H1 (cell line): ENCODE data around the gene LMNTD1. TPM values are rescaled to one million over a fixed set of nuclear protein-coding genes. Genes with fewer than 3 reads are reported as not detected.

Experiments
- CTCF ChIA-PET: fragments of 300-600 bp; sonication (Branson Sonifier 250); formaldehyde crosslinking; loops from one replicate; lab custom pipeline; 2021; ENCODE audit not compliant: partially characterized antibody; lab: Charles Lee
- POLR2A ChIA-PET: fragments of 300-600 bp; sonication (Branson Sonifier 250); formaldehyde crosslinking; loops from one replicate; lab custom pipeline; 2021; ENCODE audit warnings: inconsistent platforms; ENCODE audit not compliant: partially characterized antibody; lab: Charles Lee
- DNase-seq, 2 experiments: peaks; one replicate each; pipeline versions ENCODE4 v3.0.0 to v3.0.0-alpha.2; 2010 to 2022; ENCODE audit warnings: low spot score in 2 of 2, low read depth in 1 of 2, mixed read lengths in 1 of 2
- FAIRE-seq: peaks from 2 replicates; lab custom pipeline; 2011; peaks lifted over from hg19 to GRCh38; lab: Jason Lieb, UNC
- H2AFZ ChIP-seq: 2 replicates; pipeline ENCODE4 v1.8.1; 2012; ENCODE audit warnings: low read length, inconsistent platforms
- H2AK5ac ChIP-seq: 2 replicates; pipeline ENCODE4 v1.6.1; 2013; ENCODE audit warnings: low read depth, low read length
- H2BK120ac ChIP-seq: replicated peaks from 2 replicates; pipeline ENCODE3; 2013; ENCODE audit warnings: low read depth, low read length, inconsistent platforms
- H2BK12ac ChIP-seq: 2 replicates; pipeline ENCODE4 v1.6.1; 2013; ENCODE audit warnings: low read depth, low read length
- H2BK15ac ChIP-seq: 2 replicates; pipeline ENCODE4 v1.6.1; 2013; ENCODE audit warnings: low read length
- H2BK20ac ChIP-seq: 2 replicates; pipeline ENCODE4 v1.6.1; 2013; ENCODE audit warnings: low read length
- H2BK5ac ChIP-seq: 2 replicates; pipeline ENCODE4 v1.6.1; 2013; ENCODE audit warnings: low read depth, low read length
- H3K14ac ChIP-seq: 2 replicates; pipeline ENCODE4 v1.6.1; 2013; ENCODE audit warnings: inconsistent platforms; ENCODE audit not compliant: insufficient read length
- H3K18ac ChIP-seq: 2 replicates; pipeline ENCODE4 v1.6.1; 2013; ENCODE audit warnings: low read length; ENCODE audit errors: extremely low read depth
- H3K23ac ChIP-seq: 2 replicates; pipeline ENCODE4 v1.6.1; 2013; ENCODE audit warnings: inconsistent platforms; ENCODE audit not compliant: insufficient read length
- H3K23me2 ChIP-seq: 2 replicates; pipeline ENCODE4 v1.6.1; 2013; ENCODE audit warnings: low read depth, low read length
- H3K27ac ChIP-seq: 2 replicates; pipeline ENCODE4 v1.6.1; 2011; ENCODE audit warnings: low read depth, low read length, inconsistent platforms
- H3K27me3 ChIP-seq, 4 experiments: replicated peaks in 1 of 4; 1 replicate in 1 of 4; 2 replicates in 3 of 4; pipeline versions ENCODE4 v1.6.1 to v1.8.1; 2011 to 2013; ENCODE audit warnings: low read length in 3 of 4, mild to moderate bottlenecking in 3 of 4, inconsistent platforms in 2 of 4, mixed read lengths in 2 of 4, moderate library complexity in 1 of 4; ENCODE audit not compliant: control insufficient read depth in 3 of 4, insufficient read depth in 3 of 4; ENCODE audit errors: extremely low read depth in 1 of 4
- H3K36me3 ChIP-seq, 4 experiments: 2 replicates each; pipeline versions ENCODE4 v1.6.1 to v1.8.1; 2011 to 2013; ENCODE audit warnings: mild to moderate bottlenecking in 4 of 4, low read length in 3 of 4, moderate library complexity in 2 of 4, control low read depth in 1 of 4, inconsistent platforms in 1 of 4; ENCODE audit not compliant: insufficient read depth in 4 of 4, control insufficient read depth in 2 of 4
- H3K4ac ChIP-seq: replicated peaks from 2 replicates; pipeline ENCODE3; 2013; ENCODE audit warnings: low read length, low read depth, mixed read lengths, inconsistent platforms; ENCODE audit not compliant: insufficient read length
- H3K4me1 ChIP-seq, 4 experiments: replicated peaks in 1 of 4; 1 replicate in 1 of 4; 2 replicates in 3 of 4; pipeline versions ENCODE4 v1.6.1 to v1.8.1; 2011 to 2013; ENCODE audit warnings: low read length in 3 of 4, inconsistent platforms in 2 of 4, mixed read lengths in 1 of 4; ENCODE audit not compliant: insufficient read depth in 4 of 4, control insufficient read depth in 3 of 4
- H3K4me2 ChIP-seq, 2 experiments: 2 replicates each; pipeline versions ENCODE4 v1.6.1 to v1.8.1; 2011 to 2013; ENCODE audit warnings: low read depth in 2 of 2, low read length in 2 of 2, control low read depth in 1 of 2, inconsistent platforms in 1 of 2, mild to moderate bottlenecking in 1 of 2; ENCODE audit not compliant: insufficient read depth in 1 of 2
- H3K4me3 ChIP-seq, 4 experiments: fragments of 200-600, 300-600 bp in 1 of 4; sonication (generic), shearing (Covaris generic), sonication (Bioruptor Twin) in 1 of 4; 2 replicates each; pipeline versions ENCODE4 v1.5.1 to v1.8.1; 2011 to 2016; ENCODE audit warnings: low read length in 4 of 4, low read depth in 3 of 4, control low read depth in 2 of 4, inconsistent platforms in 2 of 4, mild to moderate bottlenecking in 2 of 4, mixed read lengths in 1 of 4, moderate library complexity in 1 of 4; ENCODE audit not compliant: insufficient read depth in 2 of 4; ENCODE audit errors: extremely low read depth in 1 of 4
- H3K56ac ChIP-seq: replicated peaks from 2 replicates; pipeline ENCODE3; 2013; ENCODE audit warnings: low read depth, mild to moderate bottlenecking, mixed read lengths, low read length, inconsistent platforms; ENCODE audit not compliant: insufficient read length
- H3K79me1 ChIP-seq: 2 replicates; pipeline ENCODE4 v1.6.1; 2013; ENCODE audit warnings: low read depth, low read length, control low read depth
- H3K79me2 ChIP-seq, 2 experiments: 2 replicates each; pipeline versions ENCODE4 v1.6.1 to v1.8.1; 2012 to 2013; ENCODE audit warnings: low read length in 2 of 2, mild to moderate bottlenecking in 2 of 2, inconsistent platforms in 1 of 2; ENCODE audit not compliant: insufficient read depth in 2 of 2, control insufficient read depth in 1 of 2
- H3K9ac ChIP-seq, 4 experiments: replicated peaks in 1 of 4; 1 replicate in 1 of 4; 2 replicates in 3 of 4; pipeline versions ENCODE4 v1.6.1 to v1.8.1; 2011 to 2013; ENCODE audit warnings: low read depth in 3 of 4, low read length in 3 of 4, control low read depth in 2 of 4, mild to moderate bottlenecking in 2 of 4, moderate library complexity in 2 of 4, inconsistent platforms in 1 of 4; ENCODE audit errors: extremely low read depth in 1 of 4
- H3K9me3 ChIP-seq, 2 experiments: 2 replicates each; pipeline versions ENCODE4 v1.6.1 to v1.8.1; 2012 to 2013; ENCODE audit warnings: mild to moderate bottlenecking in 2 of 2, moderate library complexity in 2 of 2, control low read depth in 1 of 2, inconsistent platforms in 1 of 2, low read depth in 1 of 2, low read length in 1 of 2, mixed read lengths in 1 of 2; ENCODE audit not compliant: insufficient read depth in 2 of 2
- H4K20me1 ChIP-seq, 2 experiments: replicated peaks in 1 of 2; 2 replicates each; pipeline versions ENCODE3 to v1.8.1; 2011 to 2013; ENCODE audit warnings: inconsistent platforms in 2 of 2, low read length in 2 of 2, mild to moderate bottlenecking in 1 of 2; ENCODE audit not compliant: insufficient read depth in 2 of 2, control insufficient read depth in 1 of 2
- H4K5ac ChIP-seq: 2 replicates; pipeline ENCODE4 v1.6.1; 2013; ENCODE audit warnings: low read length, low read depth, mixed read lengths, inconsistent platforms; ENCODE audit not compliant: insufficient read length
- H4K8ac ChIP-seq: 2 replicates; pipeline ENCODE4 v1.8.0; 2013; ENCODE audit warnings: mild to moderate bottlenecking, moderate library complexity, low read length, inconsistent platforms; ENCODE audit not compliant: insufficient read depth; ENCODE audit errors: extremely low read depth
- H4K91ac ChIP-seq: replicated peaks from 2 replicates; pipeline ENCODE3; 2013; ENCODE audit warnings: low read length, mixed read lengths, inconsistent platforms; ENCODE audit not compliant: insufficient read length
- ASH2L ChIP-seq: fragments of 200-600, 300-600 bp; sonication (generic); IDR thresholded peaks from one replicate; pipeline ENCODE4 v1.7.1; 2017; ENCODE audit warnings: low read length
- KDM1A ChIP-seq: fragments of 200-600, 300-600 bp; sonication (generic); IDR thresholded peaks from 2 replicates; pipeline ENCODE4 v1.7.1; 2016; ENCODE audit warnings: mild to moderate bottlenecking, low read length, borderline replicate concordance
- WGBS, 2 experiments: shearing (Covaris generic) in 1 of 2; methylation state at CpG; one replicate each; pipeline versions ENCODE4 v1.1.6 to v1.1.7; 2013 to 2015; ENCODE audit warnings: low lambda C conversion rate in 2 of 2, mixed read lengths in 2 of 2, inconsistent platforms in 1 of 2, low coverage in 1 of 2, missing lambda C conversion rate in 1 of 2; ENCODE audit not compliant: insufficient replicate concordance in 2 of 2, insufficient coverage in 1 of 2, insufficient read length in 1 of 2; ENCODE audit errors: extremely low coverage in 1 of 2, missing lambda C conversion rate in 1 of 2; 5-methylcytosine and 5-hydroxymethylcytosine counted together
- polyA plus RNA-seq, 7 experiments: library from polyadenylated mRNA; depleted of rRNA in 3 of 7; stranded (reverse) in 5 of 7; unstranded in 2 of 7; fragments of >200 nt in 5 of 7; fragments of 200-250 nt in 2 of 7; gene quantifications; 1 replicate in 5 of 7; 2 replicates in 1 of 7; 4 replicates in 1 of 7; pipeline versions ENCODE4 v1.2.1 to v1.2.3, GENCODE V29; 2011 to 2013; ENCODE audit warnings: missing spikeins in 2 of 7, mixed read lengths in 2 of 7
- total RNA-seq: library from RNA; stranded (reverse); fragmentation: NEBNext Ultra II Directional; extraction: Animal tissue kit (Norgen Biotek cat#: 25700); gene quantifications from 2 replicates; pipeline ENCODE4 v1.2.1, GENCODE V29; 2021

Gene LMNTD1
- total and polyA plus RNA-seq, 2 of the 8 experiments (the other 6 are each of a cell fraction or from before 2014, with no cell fraction given), result not detected

DNA sequence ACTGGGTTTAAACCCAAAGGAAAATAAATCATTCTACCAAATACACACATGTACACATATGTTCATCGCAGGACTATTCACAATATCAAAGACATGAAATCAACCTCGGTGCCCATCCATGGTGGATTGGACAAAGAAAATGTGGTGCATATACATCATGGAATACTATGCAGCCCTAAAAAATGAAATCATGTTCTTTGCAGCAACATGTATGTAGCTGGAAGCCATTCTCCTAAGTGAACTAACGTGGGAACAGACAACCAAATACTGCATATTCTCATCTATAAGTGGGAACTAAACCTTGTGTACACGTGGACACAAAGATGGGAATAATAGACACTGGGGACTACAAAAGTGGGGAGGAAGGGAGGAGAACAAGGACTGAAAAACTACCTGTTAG lies 96.6 kb downstream of the LMNTD1 start:
- Histone ChIP-seq H3K9me3 (no peaks in the 10 kb centered on the region), H3K79me2 (no peaks in the 10 kb centered on the region), H3K56ac (no peak overlapping the region), H3K14ac (no peak overlapping the region), H3K4me2 (no peak overlapping the region), H2BK120ac (no peak overlapping the region), H2BK5ac (no peak overlapping the region), H4K8ac (no peak overlapping the region), H3K18ac (no peak overlapping the region), H3K79me1 (no peaks in the 10 kb centered on the region), H4K91ac (no peak overlapping the region), H3K4me3 (no peak overlapping the region), H3K4me1 (no peaks in the 10 kb centered on the region), H2BK15ac (no peak overlapping the region), H3K23ac (no peak overlapping the region), H2BK12ac (no peak overlapping the region), H3K27me3 (no peaks in the 10 kb centered on the region), H4K5ac (no peak overlapping the region), H3K27ac (no peak overlapping the region), H2AFZ (no peak overlapping the region), H2BK20ac (no peak overlapping the region), H3K4ac (no peak overlapping the region), H2AK5ac (no peak overlapping the region), H3K23me2 (no peaks in the 10 kb centered on the region), H4K20me1 (no peaks in the 10 kb centered on the region), H3K36me3 (no peaks in the 10 kb centered on the region), H3K9ac (no peak overlapping the region)
- TF ChIP-seq KDM1A, result peak; percentile 84; the same call in 1 of the 2 replicates
- TF ChIP-seq ASH2L, result no peak
- POLR2A ChIA-PET, result no interaction called here
- CTCF ChIA-PET, result no interaction called here
- WGBS, 2 experiments, result 82% methylated on average over 4 of the region's 4 CpGs; no CpG with 5 or more reads in 1 of the 2 experiments
- DNase-seq (no peak), FAIRE-seq (no peak)
